Common myeloid progenitor, CD34-positive (primary cell): ENCODE results near the gene FDX1.

Experiments
- CTCF ChIA-PET: fragments of 350-600 bp; sonication (Branson Sonifier 250); formaldehyde crosslinking; loops from one replicate; lab custom pipeline; 2021; ENCODE audit warnings: antibody characterized with exemption; lab: Charles Lee
- POLR2A ChIA-PET: fragments of 350-600 bp; sonication (Branson Sonifier 250); formaldehyde crosslinking; loops from one replicate; lab custom pipeline; 2021; ENCODE audit warnings: antibody characterized with exemption; lab: Charles Lee
- DNase-seq, 3 donors: peaks; one replicate each; pipeline versions ENCODE4 v3.0.0 to v3.0.0-alpha.2; 2013
- H3K27ac ChIP-seq, 2 experiments: 1 replicate in 1 of 2; 2 replicates in 1 of 2; pipeline ENCODE4 v1.7.0; 2013; ENCODE audit warnings: inconsistent platforms in 2 of 2, low read length in 2 of 2, mild to moderate bottlenecking in 2 of 2, low read depth in 1 of 2, moderate library complexity in 1 of 2; ENCODE audit not compliant: severe bottlenecking in 2 of 2, insufficient read depth in 1 of 2, poor library complexity in 1 of 2
- H3K27me3 ChIP-seq, 5 experiments: replicated peaks in 2 of 5; 1 replicate in 3 of 5; 2 replicates in 2 of 5; pipeline versions ENCODE4 v1.6.1 to v1.7.0; 2013; ENCODE audit warnings: low read length in 4 of 5, mild to moderate bottlenecking in 2 of 5, moderate library complexity in 2 of 5, inconsistent platforms in 1 of 5; ENCODE audit not compliant: insufficient read depth in 5 of 5, control insufficient read depth in 4 of 5
- H3K36me3 ChIP-seq, 4 experiments: 1 replicate in 2 of 4; 2 replicates in 2 of 4; pipeline versions ENCODE4 v1.6.1 to v1.7.0; 2013; ENCODE audit warnings: low read length in 3 of 4, control low read depth in 1 of 4, mild to moderate bottlenecking in 1 of 4; ENCODE audit not compliant: control insufficient read depth in 4 of 4, insufficient read depth in 4 of 4
- H3K4me1 ChIP-seq, 4 experiments: 1 replicate in 3 of 4; 2 replicates in 1 of 4; pipeline versions ENCODE4 v1.6.1 to v1.7.1; 2013; ENCODE audit warnings: low read length in 3 of 4, mild to moderate bottlenecking in 3 of 4, control low read depth in 1 of 4, inconsistent platforms in 1 of 4, moderate library complexity in 1 of 4; ENCODE audit not compliant: control insufficient read depth in 4 of 4, insufficient read depth in 4 of 4; ENCODE audit errors: control extremely low read depth in 1 of 4
- H3K4me3 ChIP-seq, 7 experiments: 1 replicate in 4 of 7; 2 replicates in 3 of 7; pipeline versions ENCODE4 v1.5.1 to v1.7.0; 2013; ENCODE audit warnings: mild to moderate bottlenecking in 7 of 7, low read length in 6 of 7, moderate library complexity in 6 of 7, inconsistent platforms in 2 of 7, low read depth in 2 of 7, control low read depth in 1 of 7; ENCODE audit not compliant: insufficient read depth in 4 of 7, control insufficient read depth in 1 of 7; ENCODE audit errors: extremely low read depth in 1 of 7
- H3K9me3 ChIP-seq, 5 experiments: 1 replicate in 4 of 5; 2 replicates in 1 of 5; pipeline versions ENCODE4 v1.6.1 to v1.7.1; 2013; ENCODE audit warnings: low read length in 4 of 5, mild to moderate bottlenecking in 2 of 5, inconsistent platforms in 1 of 5, low read depth in 1 of 5, moderate library complexity in 1 of 5; ENCODE audit not compliant: control insufficient read depth in 4 of 5, insufficient read depth in 2 of 5; ENCODE audit errors: control extremely low read depth in 1 of 5
- WGBS: methylation state at CpG from one replicate; pipeline ENCODE4 v1.1.5; 2013; ENCODE audit not compliant: insufficient coverage; 5-methylcytosine and 5-hydroxymethylcytosine counted together

The FDX1 gene

GRCh38 chr11:110488446-110488845, 58.7 kb downstream of the FDX1 start:
- ChIA-PET POLR2A (no interaction called here), CTCF (no interaction called here)
- H3K4me3 ChIP-seq = no peak overlapping the region
- H3K27ac ChIP-seq = no peak overlapping the region
- WGBS = 100% methylated on average over 2 of the region's 2 CpGs
- peaks cover 0 to 2% (median 0%) of the 10 kb centered on the region in 4 experiments for H3K4me1 ChIP-seq
- DNase-seq = no peak
- H3K36me3 ChIP-seq = no peaks in the 10 kb centered on the region
- H3K9me3 ChIP-seq = peaks cover 0 to 3% (median 1%) of the 10 kb centered on the region in 5 experiments
- no peaks in the 10 kb centered on the region for H3K27me3 ChIP-seq

GRCh38 chr11:110490886-110491285, 61.1 kb downstream of the FDX1 start:
- no peak overlapping the region for H3K4me3 ChIP-seq
- CTCF ChIA-PET = interaction anchor here (0.6 kb wide), 1 partner anchor 159 kb away, joined by 3 read pairs; no protein-coding TSS in a partner anchor
- POLR2A ChIA-PET = no interaction called here

GRCh38 chr11:110491577-110492320, 62.0 kb downstream of the FDX1 start:
- no peak for DNase-seq
- CTCF ChIA-PET = interaction anchor here (1.5 kb wide), 1 partner anchor 18 kb away, joined by 3 read pairs; no protein-coding TSS in a partner anchor

More at GRCh38 chr11:110490886-110491285, 61.1 kb downstream of the FDX1 start:
- no CpG with 5 or more reads among the region's 1 CpG for WGBS
- H3K9me3 ChIP-seq = peaks cover 0 to 7% (median 3%) of the 10 kb centered on the region in 5 experiments
- DNase-seq = peak in 2 of 3 donors; percentile 7 to 10
- no peaks in the 10 kb centered on the region for H3K36me3 ChIP-seq
- peaks cover 0 to 2% (median 0%) of the 10 kb centered on the region in 4 experiments for H3K4me1 ChIP-seq
- H3K27me3 ChIP-seq = no peaks in the 10 kb centered on the region
- H3K27ac ChIP-seq = no peak overlapping the region

GRCh38 chr11:110492321-110492685, 62.6 kb downstream of the FDX1 start:
- Histone ChIP-seq H3K4me1 (peaks cover 0 to 10% (median 0%) of the 10 kb centered on the region in 4 experiments), H3K27me3 (no peaks in the 10 kb centered on the region), H3K36me3 (no peaks in the 10 kb centered on the region), H3K27ac (no peak overlapping the region), H3K4me3 (no peak overlapping the region), H3K9me3 (peaks cover 0 to 7% (median 3%) of the 10 kb centered on the region in 5 experiments)
- DNase-seq = no peak
- WGBS = 90% methylated on average over 1 of the region's 1 CpG
- ChIA-PET CTCF (interaction anchor here (1.5 kb wide), 1 partner anchor 18 kb away, joined by 3 read pairs; no protein-coding TSS in a partner anchor), POLR2A (no interaction called here)

More at GRCh38 chr11:110491577-110492320, 62.0 kb downstream of the FDX1 start:
- WGBS = 89% methylated on average over 6 of the region's 7 CpGs
- Histone ChIP-seq H3K9me3 (peaks cover 0 to 7% (median 3%) of the 10 kb centered on the region in 5 experiments), H3K27me3 (no peaks in the 10 kb centered on the region), H3K4me1 (peaks cover 0 to 6% (median 0%) of the 10 kb centered on the region in 4 experiments), H3K4me3 (no peak overlapping the region), H3K27ac (no peak overlapping the region), H3K36me3 (no peaks in the 10 kb centered on the region)
- POLR2A ChIA-PET = no interaction called here

- Histone ChIP-seq H3K36me3 (no peaks in the 10 kb centered on the region), H3K4me1 (peaks cover 0 to 10% (median 0%) of the 10 kb centered on the region in 4 experiments), H3K27me3 (no peaks in the 10 kb centered on the region), H3K9me3 (peaks cover 0 to 7% (median 3%) of the 10 kb centered on the region in 5 experiments), H3K27ac (no peak overlapping the region), H3K4me3 (no peak overlapping the region)
- no peak for DNase-seq
- ChIA-PET POLR2A (no interaction called here), CTCF (interaction anchor here (0.6 to 1.5 kb wide), 4 partner anchors 14 to 737 kb away, joined by 3 read pairs; no protein-coding TSS in a partner anchor)
- WGBS = 88% methylated on average over 1 of the region's 2 CpGs
Measured at GRCh38 chr11:110493346-110493745, 63.6 kb downstream of the FDX1 start.

GRCh38 chr11:110497231-110497978, 67.7 kb downstream of the FDX1 start:
- peak in 2 of 3 donors; percentile 56 to 57 for DNase-seq
- no peak overlapping the region for H3K4me3 ChIP-seq
- ChIA-PET CTCF (no interaction called here), POLR2A (no interaction called here)
- peaks cover 0 to 8% (median 0%) of the 10 kb centered on the region in 4 experiments for H3K4me1 ChIP-seq
- 82% methylated on average over 1 of the region's 2 CpGs for WGBS
- no peaks in the 10 kb centered on the region for H3K27me3 ChIP-seq
- H3K36me3 ChIP-seq = no peaks in the 10 kb centered on the region
- peaks cover 0 to 7% (median 3%) of the 10 kb centered on the region in 5 experiments for H3K9me3 ChIP-seq
- H3K27ac ChIP-seq = no peak overlapping the region
